Stomach (tissue), 9 donors: ENCODE measurements around the gene KCNG4. TPM values are rescaled to one million over a fixed set of nuclear protein-coding genes. Genes with fewer than 3 reads are reported as not detected.
A peak's percentile ranks its signal among the peaks of the same experiment; 100 is the strongest.

ENCODE experiments used
- DNase-seq, 2 donors: peaks; one replicate each; pipeline versions ENCODE4 v3.0.0 to v3.0.0-alpha.2; 2013 to 2019
- H3K27ac ChIP-seq, 5 donors: fragments of 200-600 bp in 4 of 5; sonication (generic) in 4 of 5; one replicate each; pipeline ENCODE4 v1.5.1; 2013 to 2019; ENCODE audit warnings: mild to moderate bottlenecking in 1 of 5, moderate library complexity in 1 of 5
- H3K27me3 ChIP-seq, 3 donors: fragments of 200-600 bp; sonication (generic); one replicate each; pipeline ENCODE4 v1.5.1; 2017 to 2019; ENCODE audit warnings: mixed run types in 1 of 3
- H3K36me3 ChIP-seq, 4 donors: fragments of 200-600 bp; sonication (generic); 1 replicate in 3 of 4; 2 replicates in 1 of 4; pipeline ENCODE4 v1.5.1; 2016 to 2019
- H3K4me1 ChIP-seq, 4 donors: fragments of 200-600 bp; sonication (generic); one replicate each; pipeline ENCODE4 v1.5.1; 2016 to 2019
- H3K4me3 ChIP-seq, 4 donors: fragments of 200-600 bp; sonication (generic) in 3 of 4; one replicate each; pipeline ENCODE4 v1.5.1; 2016 to 2019; ENCODE audit warnings: mild to moderate bottlenecking in 1 of 4
- H3K9me3 ChIP-seq, 4 donors: fragments of 200-600 bp; sonication (generic); one replicate each; pipeline ENCODE4 v1.5.1; 2016 to 2019
- CTCF ChIP-seq, 7 experiments: fragments of 450-650 bp in 4 of 7; fragments of 200-600 bp in 3 of 7; sonication (generic) in 3 of 7; IDR thresholded peaks; one replicate each; pipeline ENCODE4 v1.5.1; 2016 to 2019; ENCODE audit warnings: antibody characterized with exemption in 7 of 7, control low read depth in 2 of 7, mild to moderate bottlenecking in 1 of 7
- EP300 ChIP-seq: sonication (generic); formaldehyde crosslinking; IDR thresholded peaks from one replicate; pipeline ENCODE4 v1.6.1; 2017; ENCODE audit warnings: antibody characterized with exemption
- POLR2A ChIP-seq, 4 donors: fragments of 450-650 bp; IDR thresholded peaks; one replicate each; pipeline ENCODE4 v1.6.1; 2016; ENCODE audit warnings: antibody characterized with exemption in 4 of 4, control low read depth in 2 of 4, mild to moderate bottlenecking in 1 of 4, moderate library complexity in 1 of 4
- POLR2AphosphoS5 ChIP-seq, 3 donors: sonication (generic); formaldehyde crosslinking; IDR thresholded peaks; one replicate each; pipeline ENCODE4 v1.6.1; 2016; ENCODE audit warnings: antibody characterized with exemption in 3 of 3
- WGBS, 5 donors: extraction: QIAGEN DNeasy Blood & Tissue Kit in 3 of 5; methylation state at CpG; one replicate each; pipeline versions ENCODE4 v1.1.5 to v1.1.7; 2013 to 2018; 5-methylcytosine and 5-hydroxymethylcytosine counted together
- intact Hi-C: fragments of 100-400 bp; cut with DNase I; formaldehyde crosslinking; loops from one replicate; pipeline ENCODE4 v1.15.1; 2023; ENCODE audit warnings: low total_unique reads
- polyA plus RNA-seq, 3 donors: library from polyadenylated mRNA; stranded (reverse); fragments of 200-250 nt; gene quantifications; one replicate each; pipeline ENCODE4 v1.2.3, GENCODE V29; 2013
- total RNA-seq, 5 donors: library from RNA; depleted of rRNA; stranded (reverse); fragments of >200 nt; gene quantifications; one replicate each; pipeline versions ENCODE4 v1.1.0 to v1.2.3, GENCODE V29; 2014 to 2016
- donor health status: healthy with polysubstance abuse.
- donor health status: Bipolar disorder and iron deficiency.
- donor health status: healthy.

KCNG4 gene
- total and polyA plus RNA-seq, 8 donors: not detected

GRCh38 chr16:84283314-84284153 lies 43.7 kb upstream of the KCNG4 start:
- peak in 1 of 2 donors; percentile 81 for DNase-seq
- 52 to 59% (median 54%) methylated on average over 24 of the region's 24 CpGs for WGBS, 5 donors
- Histone ChIP-seq H3K27ac (peak overlapping the region; percentile 30 to 83 (median 72)), H3K4me3 (no peak overlapping the region), H3K36me3 (no peaks in the 10 kb centered on the region), H3K27me3 (peaks cover 0 to 10% (median 0%) of the 10 kb centered on the region in 3 donors), H3K4me1 (peaks cover 5 to 41% (median 20%) of the 10 kb centered on the region in 4 donors), H3K9me3 (no peaks in the 10 kb centered on the region)
- intact Hi-C loops: no loop called here
- TF ChIP-seq CTCF (IDR thresholded peaks at IDR 0.05) (no peak), EP300 (no peak), POLR2A (IDR thresholded peaks at IDR 0.05) (no peak), POLR2AphosphoS5 (IDR thresholded peaks at IDR 0.05) (no peak)

- TF ChIP-seq POLR2AphosphoS5 (IDR thresholded peaks at IDR 0.05): no peak
- TF ChIP-seq POLR2A (IDR thresholded peaks at IDR 0.05): no peak
- TF ChIP-seq EP300: no peak
- TF ChIP-seq CTCF (IDR thresholded peaks at IDR 0.05): no peak
- H3K27ac ChIP-seq: no peak overlapping the region
- 68 to 84% (median 82%) methylated on average over 6 of the region's 6 CpGs for WGBS, 5 donors
- no peak overlapping the region for H3K4me3 ChIP-seq
- peaks cover 5 to 41% (median 20%) of the 10 kb centered on the region in 4 donors for H3K4me1 ChIP-seq
- intact Hi-C loops: no loop called here
- no peaks in the 10 kb centered on the region for H3K9me3 ChIP-seq
- H3K36me3 ChIP-seq: no peaks in the 10 kb centered on the region
- DNase-seq: no peak
- H3K27me3 ChIP-seq: peaks cover 0 to 10% (median 0%) of the 10 kb centered on the region in 3 donors
Observed at GRCh38 chr16:84282533-84282932, 42.7 kb upstream of the KCNG4 start.

- intact Hi-C loops: no loop called here
- H3K27me3 ChIP-seq: peaks cover 0 to 10% (median 0%) of the 10 kb centered on the region in 3 donors
- H3K36me3 ChIP-seq: no peaks in the 10 kb centered on the region
- H3K27ac ChIP-seq: peak overlapping the region in 1 of 5 donors; percentile 8
- DNase-seq: no peak
- H3K4me3 ChIP-seq: no peak overlapping the region
- peaks cover 5 to 27% (median 17%) of the 10 kb centered on the region in 4 donors for H3K4me1 ChIP-seq
- WGBS, 5 donors: 86 to 94% (median 89%) methylated on average over 3 of the region's 3 CpGs
- no peak for TF ChIP-seq EP300
- TF ChIP-seq POLR2A (IDR thresholded peaks at IDR 0.05): no peak
- no peak for TF ChIP-seq CTCF (IDR thresholded peaks at IDR 0.05)
- no peak for TF ChIP-seq POLR2AphosphoS5 (IDR thresholded peaks at IDR 0.05)
- no peaks in the 10 kb centered on the region for H3K9me3 ChIP-seq
Observed at GRCh38 chr16:84281074-84281473, 41.3 kb upstream of the KCNG4 start.

GRCh38 chr16:84279881-84280280 lies 40.1 kb upstream of the KCNG4 start:
- WGBS, 5 donors: 85 to 95% (median 91%) methylated on average over 12 of the region's 12 CpGs
- Histone ChIP-seq H3K36me3 (no peaks in the 10 kb centered on the region), H3K9me3 (no peaks in the 10 kb centered on the region), H3K27ac (no peak overlapping the region), H3K27me3 (peaks cover 0 to 6% (median 0%) of the 10 kb centered on the region in 3 donors), H3K4me1 (peaks cover 5 to 20% (median 15%) of the 10 kb centered on the region in 4 donors), H3K4me3 (no peak overlapping the region)
- intact Hi-C loops: loop anchor here (5.0 kb wide), 1 partner anchor 202 kb away; no protein-coding TSS in a partner anchor
- DNase-seq: no peak
- no peak for TF ChIP-seq CTCF (IDR thresholded peaks at IDR 0.05)
- TF ChIP-seq POLR2AphosphoS5 (IDR thresholded peaks at IDR 0.05): no peak
- no peak for TF ChIP-seq POLR2A (IDR thresholded peaks at IDR 0.05)
- TF ChIP-seq EP300: no peak
